Right atrium auricular region (tissue), 2 donors: ENCODE results near the gene SELENOI. TPM values are rescaled to one million over a fixed set of nuclear protein-coding genes. Genes with fewer than 3 reads are reported as not detected.

ENCODE experiments used
- DNase-seq: peaks from one replicate; pipeline ENCODE4 v3.0.0-alpha.2; 2019; ENCODE audit warnings: low spot score
- H3K27ac ChIP-seq, 2 donors: fragments of 200-600 bp; sonication (generic); 1 replicate in 1 of 2; 2 replicates in 1 of 2; pipeline ENCODE4 v1.5.1; 2016 to 2019
- H3K27me3 ChIP-seq, 2 donors: fragments of 200-600 bp; sonication (generic); one replicate each; pipeline versions ENCODE4 v1.5.1 to v1.6.0; 2017 to 2019
- H3K36me3 ChIP-seq: fragments of 200-600 bp; sonication (generic); one replicate; pipeline ENCODE4 v1.5.1; 2016
- H3K4me1 ChIP-seq, 2 donors: fragments of 200-600 bp; sonication (generic); one replicate each; pipeline versions ENCODE4 v1.5.1 to v1.6.0; 2017 to 2019
- H3K4me3 ChIP-seq, 2 donors: fragments of 200-600 bp; sonication (generic); 1 replicate in 1 of 2; 2 replicates in 1 of 2; pipeline ENCODE4 v1.5.1; 2017 to 2019; ENCODE audit warnings: mild to moderate bottlenecking in 1 of 2, moderate library complexity in 1 of 2
- H3K9me3 ChIP-seq, 2 donors: fragments of 200-600 bp; sonication (generic); one replicate each; pipeline ENCODE4 v1.5.1; 2019
- CTCF ChIP-seq, 2 donors: fragments of 200-600 bp; sonication (generic); IDR thresholded peaks; one replicate each; pipeline ENCODE4 v1.5.1; 2019; ENCODE audit warnings: antibody characterized with exemption in 2 of 2
- total RNA-seq, 2 donors: library from RNA; depleted of rRNA; stranded (reverse); fragments of >200 nt; gene quantifications; one replicate each; pipeline ENCODE4 v1.1.0, GENCODE V29; 2016

The SELENOI gene
- total RNA-seq, 2 donors from 2014 or later, result 7.6 to 11.6 TPM

- no peak for DNase-seq
- Histone ChIP-seq H3K4me1 (no peaks in the 10 kb centered on the region), H3K4me3 (no peak overlapping the region), H3K36me3 (no peaks in the 10 kb centered on the region), H3K27ac (no peak overlapping the region), H3K27me3 (no peaks in the 10 kb centered on the region), H3K9me3 (no peaks in the 10 kb centered on the region)
- TF ChIP-seq CTCF (IDR thresholded peaks at IDR 0.05), result no peak
These were observed 66.2 kb downstream of the SELENOI start for GRCh38 chr2:26412091-26412673.

- Histone ChIP-seq H3K27me3 (no peaks in the 10 kb centered on the region), H3K36me3 (no peaks in the 10 kb centered on the region), H3K27ac (no peak overlapping the region), H3K4me1 (no peaks in the 10 kb centered on the region), H3K9me3 (no peaks in the 10 kb centered on the region), H3K4me3 (no peak overlapping the region)
- DNase-seq, result no peak
- TF ChIP-seq CTCF (IDR thresholded peaks at IDR 0.05), result no peak
These were observed 68.4 kb downstream of the SELENOI start for GRCh38 chr2:26414311-26414710.

- no peak for DNase-seq
- no peak for TF ChIP-seq CTCF (IDR thresholded peaks at IDR 0.05)
- Histone ChIP-seq H3K36me3 (no peaks in the 10 kb centered on the region), H3K4me3 (no peak overlapping the region), H3K27ac (no peak overlapping the region), H3K27me3 (no peaks in the 10 kb centered on the region), H3K9me3 (no peaks in the 10 kb centered on the region), H3K4me1 (no peaks in the 10 kb centered on the region)
These were observed 76.0 kb downstream of the SELENOI start for GRCh38 chr2:26421961-26422360.

- H3K9me3 ChIP-seq, result no peaks in the 10 kb centered on the region
- H3K36me3 ChIP-seq, result no peaks in the 10 kb centered on the region
- H3K27me3 ChIP-seq, result no peaks in the 10 kb centered on the region
- no peak for DNase-seq
- no peak overlapping the region for H3K27ac ChIP-seq
- H3K4me3 ChIP-seq, result no peak overlapping the region
- TF ChIP-seq CTCF (IDR thresholded peaks at IDR 0.05), result no peak
- no peaks in the 10 kb centered on the region for H3K4me1 ChIP-seq
These were observed 77.1 kb downstream of the SELENOI start for GRCh38 chr2:26422947-26423629.

- no peak for DNase-seq
- no peaks in the 10 kb centered on the region for H3K27me3 ChIP-seq
- H3K9me3 ChIP-seq, result no peaks in the 10 kb centered on the region
- no peak overlapping the region for H3K4me3 ChIP-seq
- TF ChIP-seq CTCF (IDR thresholded peaks at IDR 0.05), result no peak
- no peaks in the 10 kb centered on the region for H3K36me3 ChIP-seq
- no peaks in the 10 kb centered on the region for H3K4me1 ChIP-seq
- no peak overlapping the region for H3K27ac ChIP-seq
These were observed 77.8 kb downstream of the SELENOI start for GRCh38 chr2:26423750-26424149.

GRCh38 chr2:26424221-26424620 lies 78.3 kb downstream of the SELENOI start:
- Histone ChIP-seq H3K27me3 (no peaks in the 10 kb centered on the region), H3K4me1 (no peaks in the 10 kb centered on the region), H3K36me3 (no peaks in the 10 kb centered on the region), H3K27ac (no peak overlapping the region), H3K9me3 (no peaks in the 10 kb centered on the region), H3K4me3 (no peak overlapping the region)
- TF ChIP-seq CTCF (IDR thresholded peaks at IDR 0.05), result no peak
- DNase-seq, result no peak
